ENCODE measurements around the gene TEX30.
"Not testable (repeated sequence)": the region's sequence is repeated elsewhere in the genome, so short reads cannot be mapped to it uniquely, and the experiment has no call there.

The TEX30 gene

DNA sequence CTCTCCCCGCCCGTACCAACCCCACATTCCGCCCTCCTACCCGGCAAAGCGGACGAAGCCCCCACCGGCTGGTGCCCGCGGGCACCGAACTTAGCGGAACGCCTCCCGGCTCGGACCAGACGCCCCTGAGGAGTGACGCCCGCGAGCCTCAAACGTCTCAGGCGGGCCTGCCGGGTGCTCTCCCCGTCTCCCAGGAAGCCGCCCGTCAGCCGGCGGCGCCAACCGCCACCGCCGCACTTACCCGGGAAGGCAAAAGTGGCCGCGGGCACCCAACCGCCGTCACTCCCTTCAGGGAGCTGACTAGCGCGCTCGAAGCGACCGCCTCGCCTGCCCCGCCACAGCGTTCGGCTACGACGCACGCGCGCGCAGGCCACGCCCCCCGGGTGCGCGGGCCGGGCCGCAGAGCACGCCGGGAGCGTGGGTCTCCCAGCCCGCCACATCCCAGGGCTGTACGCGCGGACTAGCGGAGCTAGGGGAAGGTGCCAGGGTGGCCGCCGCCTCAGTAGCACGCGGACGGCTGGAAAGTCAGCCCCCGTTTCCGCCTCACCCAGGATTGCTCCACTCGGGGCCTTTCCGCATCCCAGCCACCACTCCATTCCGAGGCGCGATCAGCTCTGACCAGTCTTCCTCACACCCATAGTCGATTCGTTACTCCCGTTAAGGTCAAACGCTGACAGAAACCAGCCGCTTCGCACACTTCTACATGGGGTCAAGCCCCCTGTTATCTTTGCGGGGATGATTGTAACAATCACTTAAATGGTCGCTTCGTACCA, at the start of gene TEX30:
Gene TEX30 (minus strand): TSS at position 346 of the 773 bp plus-strand sequence. CDS start 3,760 bp downstream, outside the sequence.
- DNase-seq = peak; percentile 58 to 80

DNA sequence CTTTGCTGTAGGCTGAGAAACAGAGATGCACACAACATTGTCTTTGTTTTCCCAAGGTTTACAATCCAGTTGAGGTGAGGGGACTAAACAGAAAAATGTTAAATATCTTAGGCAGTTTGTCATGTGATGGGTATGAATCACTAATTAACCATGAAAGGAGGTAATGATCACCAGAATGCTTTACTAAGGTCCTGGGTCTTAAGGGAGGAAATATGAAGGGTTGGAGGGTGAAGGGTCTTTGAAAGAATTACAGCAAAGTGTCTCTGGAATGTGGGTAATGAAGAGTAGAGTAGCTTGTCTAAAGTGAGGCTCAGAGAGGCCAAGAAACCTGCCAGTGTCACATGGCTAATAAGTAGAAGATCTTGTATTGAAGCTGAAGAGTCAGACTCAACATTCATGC, 44.3 kb upstream of the TEX30 start:
- no peak for DNase-seq

DNA sequence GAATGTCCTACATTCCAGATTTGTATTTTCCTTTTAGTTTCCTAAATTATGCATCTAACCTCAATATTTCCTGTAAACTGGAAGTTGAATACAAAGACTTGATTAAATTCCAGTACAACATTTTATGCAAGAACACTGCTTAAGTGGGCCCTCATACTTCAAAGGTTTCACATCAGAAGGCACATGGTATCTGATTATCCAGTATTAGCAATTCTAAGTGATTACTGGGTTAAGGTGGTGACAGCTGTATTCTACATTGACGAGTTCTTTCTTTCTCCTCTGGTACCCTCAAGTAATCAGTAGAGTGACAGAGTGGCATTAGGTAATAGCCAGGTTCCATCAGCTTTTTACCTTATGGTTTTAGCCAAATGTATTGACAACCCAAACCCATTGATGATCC, 43.7 kb upstream of the TEX30 start:
- peak in 1 of 2 experiments; percentile 1 for DNase-seq

DNA sequence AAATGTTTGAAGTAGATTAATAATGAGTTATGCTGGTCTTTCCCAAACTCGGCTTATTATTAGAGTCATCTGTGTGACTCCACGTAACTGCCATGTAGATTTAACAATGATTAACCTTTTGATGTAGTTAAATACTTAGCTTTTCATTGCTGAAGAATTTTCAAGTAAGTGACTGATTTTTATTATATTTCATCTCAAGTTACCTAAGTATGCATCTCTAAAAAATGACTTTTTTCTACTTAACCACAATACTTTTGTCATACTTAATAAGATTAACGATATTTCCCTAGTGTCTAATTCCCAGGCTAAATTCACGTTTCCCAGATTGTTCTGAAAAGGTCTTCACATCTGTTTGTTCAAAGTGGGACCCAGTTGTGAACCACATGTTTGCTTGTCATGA, 43.1 kb upstream of the TEX30 start:
- DNase-seq = no peak

DNA sequence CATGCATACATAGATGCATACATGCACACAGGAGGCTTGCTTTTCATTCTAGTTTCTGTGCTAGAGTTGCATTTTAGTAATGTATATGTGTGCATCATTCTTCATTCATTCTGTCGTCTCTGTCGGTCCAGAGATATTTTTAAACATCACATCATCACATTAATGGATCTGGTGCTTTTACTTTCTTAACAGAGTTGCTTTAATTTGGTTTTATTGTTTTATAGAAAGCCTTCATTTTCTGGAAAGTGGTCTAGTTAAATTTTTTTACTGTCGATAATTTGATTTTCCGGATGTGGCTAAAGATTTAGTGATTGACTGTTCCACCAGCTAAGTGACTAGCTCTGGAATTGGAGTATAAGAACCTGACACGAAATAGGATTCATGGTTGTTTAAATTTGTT, 42.2 kb upstream of the TEX30 start:
- DNase-seq = no peak

DNA sequence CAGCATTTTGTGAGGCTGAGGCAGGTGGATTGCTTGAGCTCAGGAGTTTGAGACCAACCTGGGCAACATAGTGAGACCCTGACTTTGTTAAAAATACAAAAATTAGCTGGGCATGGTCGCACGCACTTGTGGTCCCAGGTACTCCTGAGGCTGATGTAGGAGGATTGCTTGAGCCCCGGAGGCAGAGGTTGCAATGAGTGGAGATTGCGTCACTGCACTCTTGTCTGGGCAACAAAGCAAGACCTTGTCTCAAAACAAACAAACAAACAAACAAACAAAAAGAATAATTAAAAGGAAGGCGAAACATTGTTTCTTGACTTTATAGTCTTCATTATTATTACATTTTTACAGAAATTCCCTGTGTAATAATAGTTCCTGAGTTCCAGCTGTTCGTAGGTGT, 41.2 kb upstream of the TEX30 start:
- no peak for DNase-seq

DNA sequence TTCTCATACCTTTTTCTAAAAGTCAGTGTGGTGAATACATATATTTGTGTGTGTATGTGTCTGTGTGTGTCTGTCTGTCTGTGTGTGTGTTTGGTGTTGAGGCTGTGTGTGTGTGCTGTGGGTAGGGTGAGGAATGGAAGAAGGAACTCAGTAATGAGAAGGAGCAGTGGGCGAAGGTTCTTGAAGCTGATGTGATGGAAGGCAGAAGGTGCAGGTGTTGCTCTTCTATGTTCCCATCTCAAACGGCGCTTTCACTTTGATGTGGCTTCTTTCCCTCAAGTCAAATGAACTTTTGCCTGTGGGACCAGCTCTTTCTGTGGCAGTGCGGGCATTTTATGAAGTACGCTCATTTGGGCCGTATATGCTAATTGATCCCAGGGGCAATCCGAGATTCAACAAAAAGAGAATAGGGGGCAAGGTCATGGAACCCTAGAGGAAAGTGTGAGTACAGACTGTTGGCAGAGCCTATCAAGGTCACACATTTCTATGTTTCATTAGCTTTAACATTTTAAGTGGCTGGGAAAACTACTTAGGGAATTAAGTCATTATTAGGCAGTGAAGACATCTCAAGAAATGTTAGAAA, 40.5 kb upstream of the TEX30 start:
- no peak for DNase-seq

DNA sequence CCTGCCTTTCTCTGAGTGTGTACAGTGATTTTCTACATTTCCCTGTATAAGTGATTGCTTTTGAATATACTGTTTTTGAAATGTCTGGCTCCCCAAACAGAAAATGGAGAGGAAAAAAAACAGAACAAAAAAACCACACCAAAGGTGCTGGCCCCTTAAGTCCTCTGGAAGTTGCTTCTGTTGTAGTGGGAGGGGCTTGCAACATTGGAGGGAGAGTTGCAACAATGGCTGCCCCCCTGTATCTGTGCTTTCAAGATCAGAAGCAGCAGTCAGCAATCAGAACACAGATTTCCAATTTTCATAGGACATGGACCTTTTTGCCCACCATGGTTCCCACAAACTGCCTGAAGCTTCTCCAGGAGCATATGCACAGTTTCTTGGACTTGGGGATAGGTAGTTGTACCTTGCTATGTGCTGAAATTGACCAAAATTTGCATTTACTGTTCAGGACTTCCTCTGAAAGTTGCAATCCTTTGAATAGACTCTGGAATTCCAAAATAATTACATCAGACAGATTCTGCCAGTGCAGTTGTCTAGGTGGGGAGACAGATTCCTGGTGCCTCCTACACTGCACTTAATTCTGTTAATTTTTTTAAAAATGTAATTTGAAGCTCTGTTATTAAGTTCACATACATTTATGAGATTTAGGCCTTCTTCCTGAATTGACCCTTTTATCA, 39.2 kb upstream of the TEX30 start:
- DNase-seq = no peak

DNA sequence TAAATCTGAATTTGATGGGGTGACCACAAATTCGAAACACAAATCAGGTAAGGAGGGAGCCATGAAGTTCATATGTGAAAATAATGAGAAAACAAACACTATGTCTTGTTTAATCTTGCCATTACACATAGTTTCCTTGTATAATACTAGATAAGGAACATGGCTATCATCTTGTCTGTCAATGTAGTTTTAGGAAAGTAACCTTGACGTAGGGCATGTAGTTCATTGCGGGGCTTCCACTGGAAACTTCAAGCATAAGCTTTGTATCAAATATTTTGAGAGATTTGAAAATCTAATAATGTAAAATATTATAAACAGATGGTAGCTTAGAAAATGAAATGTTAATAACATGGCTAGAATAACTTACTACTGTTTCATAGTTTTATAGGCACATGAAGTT, 34.1 kb upstream of the TEX30 start:
- DNase-seq = no peak

DNA sequence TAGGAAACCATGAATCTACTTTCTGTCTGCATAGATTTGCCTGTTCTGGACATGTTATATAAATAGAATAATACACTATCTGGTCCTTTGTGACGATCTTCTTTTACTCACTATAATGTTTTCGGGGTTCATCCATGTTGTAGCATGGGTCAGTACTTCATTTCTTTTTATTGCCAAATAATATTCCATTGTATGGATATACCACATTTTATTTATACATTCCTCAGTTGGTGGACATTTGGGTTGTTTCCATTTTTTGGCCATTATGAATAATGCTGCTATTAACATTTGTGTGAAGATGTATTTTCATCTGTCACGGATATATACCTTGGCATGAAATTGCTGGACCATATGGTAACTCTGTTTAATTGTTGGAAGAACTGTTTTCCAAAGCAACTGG, 32.1 kb upstream of the TEX30 start:
- no peak for DNase-seq

DNA sequence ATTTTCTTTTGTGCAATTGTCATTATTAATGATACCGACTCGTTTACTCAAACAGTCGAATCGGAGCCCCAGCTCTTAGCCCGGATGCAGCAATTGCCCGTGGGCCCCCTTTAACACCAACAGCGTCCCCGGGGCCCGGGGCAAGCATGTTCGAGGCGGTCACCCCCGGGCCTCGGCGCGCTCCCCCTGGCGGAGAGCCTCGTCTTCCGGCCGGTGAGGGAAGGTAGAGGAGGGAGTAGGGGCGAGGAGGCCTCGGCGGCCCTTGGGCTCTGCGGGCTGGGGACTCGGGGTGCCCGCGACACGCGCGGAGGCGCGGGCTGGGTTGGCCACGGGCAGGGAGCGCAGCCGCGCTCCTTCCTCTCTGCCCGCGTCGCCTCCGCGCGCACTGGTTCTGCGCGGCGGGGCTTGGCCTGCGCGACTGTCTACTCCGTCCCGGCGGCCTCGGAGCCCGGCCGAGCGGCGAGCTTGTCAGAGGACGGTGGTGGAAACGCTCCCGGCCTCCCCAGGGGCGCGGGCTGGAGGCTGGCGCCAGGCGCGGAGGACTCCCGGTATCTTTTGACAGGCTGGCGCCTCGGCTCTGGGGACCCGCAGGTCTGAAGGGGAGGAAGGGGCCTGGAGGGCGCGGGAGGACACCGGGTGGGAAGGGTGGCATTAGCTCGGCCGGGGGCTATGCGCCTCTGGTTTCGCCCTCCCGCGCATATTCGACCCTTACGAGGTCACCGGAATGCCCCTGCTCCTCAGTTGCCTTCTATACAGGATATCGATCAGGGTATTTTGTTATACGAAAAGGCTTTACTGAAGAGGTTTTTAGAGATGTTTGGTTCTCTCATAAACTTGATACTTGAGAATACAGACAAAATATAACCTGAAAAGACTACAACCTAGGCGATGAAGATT, 26.8 kb upstream of the TEX30 start:
- peak; percentile 54 to 69 for DNase-seq

DNA sequence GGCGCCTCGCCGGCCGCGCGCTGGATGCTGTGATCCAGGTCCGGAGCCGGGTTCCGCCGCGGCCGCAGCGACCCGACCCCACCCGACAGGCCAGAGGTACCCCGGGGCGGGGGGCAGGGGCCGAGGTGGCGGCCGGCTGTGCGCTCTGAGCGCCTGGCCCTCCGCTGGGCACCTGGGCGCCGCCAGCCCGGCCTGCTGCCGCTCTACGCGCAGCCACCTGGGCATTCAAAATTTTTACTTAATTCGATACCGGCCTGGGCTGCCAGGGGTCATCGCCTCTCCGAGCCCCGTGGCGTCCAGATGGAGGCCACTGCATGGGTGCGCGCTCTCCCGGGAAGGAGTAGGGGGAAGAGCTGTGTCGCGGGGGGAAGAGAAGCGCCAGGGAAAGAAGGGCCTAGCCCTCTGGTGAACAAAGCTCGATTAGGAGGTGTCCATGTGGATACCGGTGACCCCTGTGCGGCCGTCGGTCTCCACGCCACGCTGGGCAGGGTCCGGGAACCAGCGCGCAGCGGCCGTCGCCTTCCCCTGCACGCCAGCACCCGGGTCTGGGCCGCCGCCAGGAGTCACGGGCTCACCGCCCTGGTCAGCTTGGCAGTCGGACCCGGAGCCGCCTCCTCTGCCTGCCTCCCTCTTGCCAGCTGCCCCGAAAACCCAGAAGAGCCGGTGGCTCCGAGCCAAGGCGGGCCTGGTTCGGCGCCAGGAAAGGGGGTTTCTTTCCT, 26.0 kb upstream of the TEX30 start:
- DNase-seq = peak in 1 of 2 experiments; percentile 28

DNA sequence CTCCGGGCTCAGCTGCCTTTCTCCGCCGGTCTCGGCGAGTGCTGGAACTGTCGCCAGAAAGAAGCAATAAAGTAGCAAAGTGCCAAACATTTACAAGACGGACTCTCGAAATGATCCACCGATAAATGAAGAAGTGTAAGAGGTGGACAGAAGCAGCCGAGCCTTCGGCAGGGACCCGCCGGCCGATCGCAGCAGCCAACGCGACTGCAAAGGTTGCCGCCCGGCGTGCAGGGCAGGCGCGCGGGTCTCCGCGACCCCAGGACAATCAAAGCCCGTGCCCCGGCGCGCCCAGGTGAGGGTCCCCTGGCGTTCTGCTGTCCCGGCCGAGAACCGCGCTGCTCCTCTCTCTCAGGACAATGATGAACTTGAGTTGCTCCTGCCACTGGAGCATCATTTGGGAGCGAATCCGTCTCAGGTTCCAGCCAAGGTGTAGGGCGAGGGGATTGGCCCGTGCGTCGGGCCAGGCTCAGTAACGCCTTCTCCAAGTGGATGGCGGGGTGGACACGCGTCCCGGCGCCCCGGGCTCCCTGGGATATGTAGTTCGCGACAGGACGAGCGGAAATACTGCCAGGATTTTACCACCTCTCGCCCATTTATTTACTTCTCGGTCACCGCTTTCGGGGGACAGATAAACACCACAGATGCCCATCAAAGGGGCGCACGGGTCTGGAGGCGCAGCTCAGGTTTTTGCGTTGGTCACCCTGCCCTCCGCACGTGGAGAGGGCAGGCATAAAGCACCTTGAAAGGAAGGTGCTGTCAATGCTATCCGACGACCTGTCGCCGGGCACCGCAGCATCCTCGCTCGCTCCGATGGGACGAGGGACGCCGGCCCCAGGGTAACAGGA, 25.2 kb upstream of the TEX30 start, which contains the start of the genes BIVM and POGLUT2:
Gene BIVM (plus strand): TSS at position 539 of the 845 bp plus-strand sequence. CDS start 8,149 bp downstream, outside the sequence.
Gene POGLUT2 (minus strand): TSS at position 396 of the 845 bp plus-strand sequence. CDS start 306 bp downstream, at position 90.
- peak; percentile 83 to 92 for DNase-seq

DNA sequence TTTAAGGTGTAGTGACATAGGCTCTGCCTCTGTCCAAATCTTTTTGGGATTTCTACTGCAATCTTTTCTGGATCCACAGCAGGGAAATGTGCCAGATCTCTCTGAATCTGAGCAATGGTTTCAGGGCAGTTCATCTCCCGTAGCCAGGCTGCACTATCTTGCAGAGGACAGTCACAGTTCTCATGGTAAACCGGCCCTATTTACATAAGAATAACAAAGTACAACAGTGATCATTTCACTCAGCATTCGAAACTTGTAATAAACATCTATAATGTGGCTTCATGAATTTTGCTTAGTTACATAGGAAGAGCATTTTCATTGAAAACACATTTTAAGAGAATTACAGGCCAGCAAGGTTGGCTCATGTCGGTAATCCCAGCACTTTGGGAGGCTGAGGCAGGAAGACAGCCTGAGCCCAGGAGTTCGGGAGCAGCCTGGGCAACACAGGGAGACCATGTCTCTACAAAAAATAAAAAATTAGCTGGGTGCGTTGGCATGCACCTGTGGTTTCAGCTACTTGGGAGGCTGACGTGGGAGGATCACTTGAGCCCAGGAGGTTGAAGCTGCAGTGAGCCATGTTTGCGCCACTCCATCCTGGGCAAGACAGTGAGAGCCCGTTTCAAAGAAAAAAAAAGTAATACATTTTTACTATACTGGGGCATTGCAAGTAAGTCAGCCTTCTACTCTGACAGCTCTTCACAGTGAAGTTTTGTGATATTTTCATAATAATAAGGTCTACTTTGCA, 20.2 kb upstream of the TEX30 start:
- no peak for DNase-seq

DNA sequence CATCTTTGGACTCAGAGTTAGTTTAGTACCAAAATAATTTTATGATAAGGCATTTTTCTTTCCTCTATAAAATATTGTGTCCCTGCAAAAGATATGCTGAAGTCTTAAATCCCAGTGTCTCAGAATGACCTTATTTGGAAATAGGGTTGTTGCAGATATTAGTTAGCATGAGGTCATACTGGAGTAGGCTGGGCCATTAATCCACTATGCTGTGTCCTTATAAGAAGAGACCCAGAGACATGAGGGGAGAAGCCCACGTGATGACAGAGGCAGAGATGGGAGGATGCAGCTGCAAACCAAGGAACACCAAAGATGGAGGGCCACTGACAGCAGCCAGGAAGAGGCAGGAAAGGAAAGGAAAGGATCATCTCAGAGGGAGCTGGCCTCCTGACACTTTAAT, 18.8 kb upstream of the TEX30 start:
- DNase-seq = no peak

DNA sequence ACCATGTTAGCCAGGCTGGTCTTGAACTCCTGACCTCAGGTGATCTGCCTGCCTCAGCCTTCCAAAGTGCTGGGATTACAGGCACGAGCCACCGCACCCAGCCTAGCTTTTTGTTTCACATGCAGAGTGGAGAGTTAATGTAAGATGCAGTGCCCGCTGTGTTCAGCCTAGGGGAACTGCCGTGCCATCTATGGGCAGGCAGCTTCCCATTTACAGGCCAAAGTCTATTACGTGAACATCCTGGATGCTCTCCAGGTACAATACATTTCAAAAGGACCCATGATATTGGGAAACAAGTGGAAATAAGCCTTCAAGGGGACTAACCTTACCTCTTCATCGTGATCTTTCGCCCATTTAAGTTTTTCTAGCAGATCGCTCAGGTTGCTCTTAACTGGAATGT, 15.1 kb upstream of the TEX30 start:
- DNase-seq = no peak

DNA sequence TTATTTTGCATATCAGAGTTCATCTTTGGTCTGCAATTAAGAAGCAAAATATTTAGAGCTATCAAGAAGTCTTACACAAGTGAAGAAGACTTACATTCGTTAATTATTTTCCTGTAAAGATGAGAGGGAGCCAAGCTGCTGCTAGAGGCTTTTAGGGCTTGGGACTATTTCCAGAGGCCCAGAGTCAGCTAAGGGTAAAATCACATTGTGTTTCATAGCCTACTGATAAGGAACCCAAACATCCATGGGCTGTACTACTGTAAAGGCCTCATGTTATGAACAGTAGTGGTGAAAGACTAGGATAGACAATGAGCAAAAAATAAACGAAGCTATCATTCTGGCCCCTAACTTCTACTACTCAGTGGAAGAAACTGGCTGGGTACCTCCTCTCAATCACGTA, 10.9 kb upstream of the TEX30 start:
- DNase-seq = no peak

DNA sequence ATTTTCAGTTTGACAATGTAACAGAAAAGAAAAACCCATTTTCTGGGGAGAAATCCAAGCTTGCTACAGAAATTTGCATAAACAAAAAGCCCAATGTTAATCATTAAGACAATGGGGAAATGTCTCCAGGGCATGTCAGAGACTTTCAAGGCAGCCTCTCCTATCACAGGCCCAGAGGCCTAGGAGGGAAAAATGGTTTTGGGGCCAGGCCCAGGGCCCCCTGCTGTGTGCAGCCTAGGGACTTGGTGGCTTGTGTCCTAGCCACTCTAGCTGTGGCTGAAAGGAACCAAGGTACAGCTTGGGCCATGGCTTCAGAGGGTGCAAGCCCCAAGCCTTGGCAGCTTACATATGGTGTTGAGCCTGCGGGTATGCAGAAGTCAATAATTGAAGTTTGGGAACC, 8.0 kb upstream of the TEX30 start:
- DNase-seq = no peak

DNA sequence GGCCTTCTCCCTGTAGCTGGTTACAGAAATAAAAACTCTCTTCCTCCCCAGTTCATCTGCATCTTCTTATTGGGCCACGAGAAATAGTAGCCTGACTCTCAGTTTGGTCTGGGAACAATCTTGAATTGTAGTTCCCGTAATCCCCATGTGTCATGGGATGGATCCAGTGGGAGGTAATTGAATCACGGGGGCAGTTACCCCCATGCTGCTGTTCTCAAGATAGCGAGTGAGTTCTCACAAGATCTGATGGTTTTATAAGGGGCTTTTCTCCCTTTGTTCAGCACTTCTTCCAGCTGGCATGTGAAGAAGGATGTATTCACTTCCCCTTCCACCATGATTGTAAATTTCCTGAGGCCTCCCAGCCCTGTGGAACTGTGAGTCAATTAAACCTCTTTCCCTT, 7.1 kb upstream of the TEX30 start:
- not testable (repeated sequence) for DNase-seq

DNA sequence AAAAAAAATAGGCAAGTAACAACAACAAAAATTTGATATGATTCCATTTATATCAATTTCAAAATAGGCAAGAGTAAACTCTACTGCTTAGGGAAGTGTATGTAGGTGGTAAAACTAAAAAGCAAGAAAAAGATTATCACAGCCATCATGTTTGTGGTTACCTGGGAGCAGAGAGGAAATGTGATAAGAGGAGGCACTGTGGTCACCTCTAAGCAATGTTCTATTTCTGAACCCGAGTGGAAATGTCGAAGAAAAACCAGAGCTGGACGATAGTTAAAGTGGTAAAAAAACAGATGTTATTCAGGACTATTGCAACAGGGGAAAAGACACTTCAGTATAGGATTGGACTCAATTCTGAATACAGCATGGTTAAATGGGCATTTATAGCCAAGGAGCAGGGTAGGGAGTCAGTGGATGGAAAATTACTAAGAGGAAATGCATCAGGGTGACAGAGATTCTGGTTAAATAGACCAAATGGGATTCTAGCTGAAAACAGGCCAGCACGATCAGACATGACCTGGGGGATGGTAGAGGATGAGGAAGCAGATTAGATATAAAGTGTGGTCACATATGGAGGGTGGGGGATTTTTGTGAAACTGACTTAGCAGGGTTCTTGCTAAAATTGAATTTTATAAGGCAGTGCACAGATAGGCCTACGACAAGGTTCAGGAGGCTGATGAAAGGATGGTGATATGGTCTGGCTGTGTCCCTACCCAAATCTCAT, 6.0 kb upstream of the TEX30 start:
- DNase-seq = no peak

Measured in NCI-H524 (cell line).